Breast epithelium (tissue), 3 donors: ENCODE data around the gene CUL7.
"Not testable (repeated sequence)": the region's sequence is repeated elsewhere in the genome, so short reads cannot be mapped to it uniquely, and the experiment has no call there.

ENCODE experiments used
- POLR2A ChIP-seq: fragments of 450-650 bp; IDR thresholded peaks from one replicate; pipeline ENCODE4 v1.6.1; 2016; ENCODE audit warnings: antibody characterized with exemption, mild to moderate bottlenecking, moderate library complexity
- POLR2AphosphoS5 ChIP-seq, 3 donors: sonication (generic); formaldehyde crosslinking; IDR thresholded peaks; one replicate each; pipeline ENCODE4 v1.6.1; 2017; ENCODE audit warnings: antibody characterized with exemption in 3 of 3
- TF ChIP-seq, protein P1 (sequence below), 3 donors: fragments of 450-650 bp; IDR thresholded peaks; one replicate each; pipeline ENCODE4 v1.5.1; 2016 to 2017; ENCODE audit warnings: antibody characterized with exemption in 3 of 3, mild to moderate bottlenecking in 3 of 3, moderate library complexity in 3 of 3

DNA sequence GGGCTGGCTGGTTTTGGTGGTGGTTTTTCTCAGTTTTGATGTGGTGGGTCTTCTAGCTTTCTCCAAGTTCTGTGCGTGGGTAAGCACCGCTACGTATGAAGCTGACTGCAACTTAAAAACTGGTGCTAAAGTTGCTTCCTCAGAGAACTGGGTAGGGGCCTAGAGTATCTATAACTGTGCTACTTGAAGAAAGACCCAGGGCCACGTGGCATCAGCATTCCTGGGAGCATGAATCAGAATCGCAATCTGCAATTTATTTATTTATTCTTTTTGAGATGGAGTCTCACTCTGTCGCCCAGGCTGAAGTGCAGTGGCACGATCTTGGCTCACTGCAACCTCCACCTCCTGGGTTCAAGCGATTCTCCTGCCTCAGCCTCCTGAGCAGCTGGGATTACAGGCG, 28.3 kb upstream of the CUL7 start:
- TF ChIP-seq POLR2AphosphoS5 (IDR thresholded peaks at IDR 0.05); POLR2A: not testable (repeated sequence)
- TF ChIP-seq, protein P1, sequence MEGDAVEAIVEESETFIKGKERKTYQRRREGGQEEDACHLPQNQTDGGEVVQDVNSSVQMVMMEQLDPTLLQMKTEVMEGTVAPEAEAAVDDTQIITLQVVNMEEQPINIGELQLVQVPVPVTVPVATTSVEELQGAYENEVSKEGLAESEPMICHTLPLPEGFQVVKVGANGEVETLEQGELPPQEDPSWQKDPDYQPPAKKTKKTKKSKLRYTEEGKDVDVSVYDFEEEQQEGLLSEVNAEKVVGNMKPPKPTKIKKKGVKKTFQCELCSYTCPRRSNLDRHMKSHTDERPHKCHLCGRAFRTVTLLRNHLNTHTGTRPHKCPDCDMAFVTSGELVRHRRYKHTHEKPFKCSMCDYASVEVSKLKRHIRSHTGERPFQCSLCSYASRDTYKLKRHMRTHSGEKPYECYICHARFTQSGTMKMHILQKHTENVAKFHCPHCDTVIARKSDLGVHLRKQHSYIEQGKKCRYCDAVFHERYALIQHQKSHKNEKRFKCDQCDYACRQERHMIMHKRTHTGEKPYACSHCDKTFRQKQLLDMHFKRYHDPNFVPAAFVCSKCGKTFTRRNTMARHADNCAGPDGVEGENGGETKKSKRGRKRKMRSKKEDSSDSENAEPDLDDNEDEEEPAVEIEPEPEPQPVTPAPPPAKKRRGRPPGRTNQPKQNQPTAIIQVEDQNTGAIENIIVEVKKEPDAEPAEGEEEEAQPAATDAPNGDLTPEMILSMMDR (IDR thresholded peaks at IDR 0.05) = not testable (repeated sequence)
